ENCODE data around the gene PRPH2.

DNA sequence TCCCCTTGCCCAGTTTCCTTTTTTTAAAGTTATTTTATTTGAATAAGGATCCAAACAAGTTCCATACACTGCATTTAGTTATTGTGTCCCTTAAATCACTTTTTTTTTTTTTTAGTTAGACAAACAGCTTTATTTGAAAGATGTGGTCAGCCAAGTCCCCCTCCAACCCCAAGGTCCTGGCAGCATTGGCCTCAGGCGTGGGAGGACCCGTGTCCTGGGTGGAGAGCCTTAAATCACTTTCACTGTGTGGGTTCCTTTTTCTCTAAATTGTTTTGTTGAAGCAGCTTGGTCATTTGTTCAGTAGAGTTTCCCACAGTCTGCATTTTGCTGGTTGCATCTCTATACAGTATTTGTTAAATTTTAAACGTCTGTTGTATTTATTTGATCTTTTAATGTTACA, 28.7 kb upstream of the PRPH2 start:
- TF ChIP-seq, protein P1, sequence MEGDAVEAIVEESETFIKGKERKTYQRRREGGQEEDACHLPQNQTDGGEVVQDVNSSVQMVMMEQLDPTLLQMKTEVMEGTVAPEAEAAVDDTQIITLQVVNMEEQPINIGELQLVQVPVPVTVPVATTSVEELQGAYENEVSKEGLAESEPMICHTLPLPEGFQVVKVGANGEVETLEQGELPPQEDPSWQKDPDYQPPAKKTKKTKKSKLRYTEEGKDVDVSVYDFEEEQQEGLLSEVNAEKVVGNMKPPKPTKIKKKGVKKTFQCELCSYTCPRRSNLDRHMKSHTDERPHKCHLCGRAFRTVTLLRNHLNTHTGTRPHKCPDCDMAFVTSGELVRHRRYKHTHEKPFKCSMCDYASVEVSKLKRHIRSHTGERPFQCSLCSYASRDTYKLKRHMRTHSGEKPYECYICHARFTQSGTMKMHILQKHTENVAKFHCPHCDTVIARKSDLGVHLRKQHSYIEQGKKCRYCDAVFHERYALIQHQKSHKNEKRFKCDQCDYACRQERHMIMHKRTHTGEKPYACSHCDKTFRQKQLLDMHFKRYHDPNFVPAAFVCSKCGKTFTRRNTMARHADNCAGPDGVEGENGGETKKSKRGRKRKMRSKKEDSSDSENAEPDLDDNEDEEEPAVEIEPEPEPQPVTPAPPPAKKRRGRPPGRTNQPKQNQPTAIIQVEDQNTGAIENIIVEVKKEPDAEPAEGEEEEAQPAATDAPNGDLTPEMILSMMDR (conservative IDR thresholded peaks at IDR 0.05) = no peak
- no peak for TF ChIP-seq EZH2 (IDR thresholded peaks at IDR 0.05; ENCODE audit: low read depth)

Measured in PC-9 (cell line).